GM21786 (cell line): ENCODE data around the gene PRKAB1.
"Not testable (repeated sequence)": the region's sequence is repeated elsewhere in the genome, so short reads cannot be mapped to it uniquely, and the experiment has no call there.

Source experiments
- ATAC-seq: cut with Tn5 transposase; IDR thresholded peaks from one replicate; pipeline ENCODE4 v1.9.1; 2021; ENCODE audit not compliant: unreplicated experiment

The PRKAB1 gene

DNA sequence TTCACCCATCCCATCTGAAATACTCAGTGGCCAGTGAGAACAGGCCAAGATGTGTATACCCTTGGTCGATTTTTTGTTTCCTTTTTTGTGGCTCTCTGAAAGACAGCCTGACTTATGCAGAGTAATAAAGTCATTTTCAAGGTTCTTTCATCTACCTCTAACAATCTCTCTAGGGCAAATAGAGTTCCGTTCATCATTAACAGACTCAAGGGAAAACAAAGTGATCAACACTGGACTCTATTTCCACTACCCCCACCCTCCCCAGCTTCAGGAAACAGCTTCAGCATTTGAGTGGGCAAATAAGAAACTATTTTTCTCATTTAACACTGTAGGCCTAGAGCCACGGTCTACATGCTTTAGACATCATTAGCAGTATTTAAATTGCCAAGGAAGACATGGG, 15.9 kb downstream of the PRKAB1 start:
- ATAC-seq: no peak

DNA sequence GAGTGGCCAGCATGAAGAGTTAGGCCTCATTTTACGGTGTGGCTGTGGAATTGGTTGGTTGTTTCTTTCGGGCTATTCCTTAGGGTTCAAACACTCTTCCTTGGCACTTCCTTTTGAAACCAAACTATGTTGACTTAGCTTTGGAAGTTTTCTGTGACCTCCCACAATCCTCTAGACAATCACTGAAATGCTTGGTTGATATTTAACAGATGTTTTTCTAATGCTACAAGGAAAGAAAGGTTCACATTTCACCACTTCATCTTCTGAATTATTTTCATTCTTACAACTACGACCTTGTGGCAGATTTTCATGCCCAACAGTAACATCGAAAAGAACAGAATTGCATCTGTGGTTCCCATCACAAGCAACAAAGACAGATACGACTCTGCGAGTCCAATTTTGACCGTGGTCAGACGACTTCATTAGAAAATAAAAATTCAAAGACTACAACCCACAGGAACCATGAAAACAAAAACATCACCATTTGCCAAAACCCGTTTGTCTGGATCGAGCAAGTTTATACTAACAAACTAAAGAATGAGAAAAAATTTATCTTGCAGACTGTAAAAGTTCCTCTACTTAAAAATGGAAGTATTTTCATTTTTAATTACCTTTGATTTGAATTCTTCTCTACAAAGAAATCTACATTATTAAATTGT, 16.9 kb downstream of the PRKAB1 start:
- no peak for ATAC-seq

DNA sequence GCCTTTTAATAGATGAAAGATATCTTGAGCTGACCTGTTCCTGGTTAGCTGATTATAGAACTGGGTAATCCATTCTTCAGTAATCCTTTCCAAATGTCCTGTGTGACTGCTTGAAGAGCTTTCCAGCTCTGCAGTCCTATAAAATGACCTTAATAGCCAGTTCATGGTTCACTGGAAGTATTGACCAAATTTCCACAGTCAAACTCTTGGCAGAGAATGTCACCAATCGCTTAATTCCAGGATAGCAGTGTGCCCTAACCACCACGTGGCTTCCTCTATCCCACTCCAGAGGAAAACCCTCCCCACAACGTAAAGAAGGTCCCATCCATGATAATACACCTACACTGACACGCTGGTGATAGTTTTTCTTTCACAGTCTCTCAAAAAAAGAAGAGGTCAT, 17.4 kb downstream of the PRKAB1 start:
- no peak for ATAC-seq

DNA sequence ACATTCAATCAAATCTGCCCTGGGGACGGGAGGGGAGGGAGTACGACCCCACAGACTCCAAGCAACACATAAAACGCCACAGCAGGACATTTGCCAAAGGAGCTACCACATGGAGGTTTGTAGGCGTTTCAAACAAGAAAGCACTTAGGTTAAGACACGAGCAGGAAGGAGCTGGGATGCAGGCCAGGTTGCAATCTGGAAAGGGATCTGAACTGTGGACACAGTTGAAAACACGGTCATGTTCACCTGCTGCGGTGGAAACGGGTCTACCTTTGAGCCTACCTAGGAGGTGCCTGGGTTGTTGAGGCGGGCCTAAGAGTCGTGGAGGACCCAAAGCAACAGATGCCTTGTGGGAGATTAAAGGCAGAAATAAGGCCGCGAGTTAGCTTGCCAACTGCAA, 18.4 kb downstream of the PRKAB1 start:
- ATAC-seq: no peak

DNA sequence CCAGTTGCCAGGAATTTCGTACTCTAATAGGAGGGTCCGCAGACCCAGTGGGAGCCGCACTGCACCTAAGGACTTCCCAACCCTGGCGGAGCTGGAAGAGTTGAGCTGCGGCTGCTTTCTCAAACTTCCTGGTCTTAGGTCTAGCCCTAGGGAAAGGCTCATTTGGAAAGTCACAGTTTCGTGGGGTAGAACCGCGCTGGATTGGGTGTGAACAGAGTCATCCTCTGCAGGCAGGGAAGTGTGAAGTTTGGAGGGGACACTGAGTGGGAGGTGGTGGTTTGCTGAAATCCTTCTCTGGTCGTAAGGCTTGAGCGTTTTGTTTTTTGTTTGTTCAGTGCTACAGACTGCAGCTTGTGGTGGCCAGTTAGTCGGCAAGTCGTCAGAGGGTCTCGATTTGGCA, 18.8 kb downstream of the PRKAB1 start:
- no peak for ATAC-seq

DNA sequence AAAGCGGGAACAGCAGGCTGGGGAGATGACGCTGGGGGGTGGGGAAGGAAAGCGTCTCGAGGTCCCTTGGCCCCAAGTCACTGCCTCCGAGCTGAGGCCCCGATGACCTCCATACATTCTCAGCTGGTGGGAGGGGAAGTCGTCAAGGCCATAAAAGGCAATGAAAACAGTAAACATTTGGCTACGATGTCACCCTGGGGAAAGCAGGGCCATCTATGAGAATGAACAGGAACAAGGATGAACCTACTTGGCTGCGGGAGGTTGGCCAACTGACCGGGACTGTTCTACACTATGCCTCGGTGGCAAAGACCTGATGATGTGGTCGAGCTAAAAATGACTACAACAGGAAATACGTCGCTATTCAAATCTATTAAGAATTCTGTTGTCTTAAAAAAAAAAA, 19.5 kb downstream of the PRKAB1 start:
- no peak for ATAC-seq

DNA sequence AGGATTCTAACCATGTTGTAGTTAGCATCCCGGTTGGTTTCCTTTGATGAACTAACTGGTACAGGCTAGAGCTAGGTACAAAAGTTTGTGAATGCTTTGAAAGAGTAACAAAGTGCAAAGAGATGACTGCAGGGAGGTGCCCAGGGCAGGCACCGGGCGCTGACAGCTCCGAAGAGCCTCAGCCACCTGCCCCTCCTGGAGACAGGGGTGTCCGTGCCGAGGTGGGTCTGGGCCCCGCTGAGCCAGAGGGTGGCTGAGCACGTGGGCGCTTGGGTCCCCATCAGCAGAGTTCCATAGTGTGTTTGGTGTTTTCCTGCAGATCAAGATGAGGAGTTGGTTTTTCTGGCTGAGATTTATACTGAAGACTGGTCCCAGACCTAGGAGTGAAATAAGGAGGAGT, 19.9 kb downstream of the PRKAB1 start:
- ATAC-seq: no peak

DNA sequence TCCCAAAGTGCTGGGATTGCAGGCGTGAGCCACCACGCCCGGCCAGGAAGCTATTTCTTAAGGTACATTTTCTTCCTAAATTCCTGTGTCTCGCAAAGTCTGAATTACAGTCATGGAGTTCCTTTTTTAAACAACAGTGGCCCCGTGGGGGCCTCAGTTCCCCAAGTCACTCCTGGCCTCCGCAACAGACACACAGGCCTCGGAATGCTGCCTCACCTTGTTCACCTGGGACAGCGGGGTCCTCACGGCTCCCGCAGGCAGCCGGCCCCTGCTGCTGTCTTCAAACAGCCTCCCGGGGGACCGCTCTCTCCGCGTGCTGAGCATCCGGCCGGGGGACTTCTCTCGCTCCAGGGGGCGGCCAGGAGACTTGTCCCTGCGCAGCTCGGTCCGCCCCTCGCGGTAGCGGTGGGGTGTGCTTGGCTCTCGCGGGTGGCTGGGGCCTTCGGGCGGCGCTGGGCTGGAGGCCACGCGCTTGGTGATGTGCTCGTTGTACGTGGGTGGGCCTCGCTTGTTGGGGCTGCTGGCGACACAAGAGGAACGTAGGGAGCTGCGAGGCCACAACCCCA, 22.1 kb downstream of the PRKAB1 start:
- no peak for ATAC-seq

DNA sequence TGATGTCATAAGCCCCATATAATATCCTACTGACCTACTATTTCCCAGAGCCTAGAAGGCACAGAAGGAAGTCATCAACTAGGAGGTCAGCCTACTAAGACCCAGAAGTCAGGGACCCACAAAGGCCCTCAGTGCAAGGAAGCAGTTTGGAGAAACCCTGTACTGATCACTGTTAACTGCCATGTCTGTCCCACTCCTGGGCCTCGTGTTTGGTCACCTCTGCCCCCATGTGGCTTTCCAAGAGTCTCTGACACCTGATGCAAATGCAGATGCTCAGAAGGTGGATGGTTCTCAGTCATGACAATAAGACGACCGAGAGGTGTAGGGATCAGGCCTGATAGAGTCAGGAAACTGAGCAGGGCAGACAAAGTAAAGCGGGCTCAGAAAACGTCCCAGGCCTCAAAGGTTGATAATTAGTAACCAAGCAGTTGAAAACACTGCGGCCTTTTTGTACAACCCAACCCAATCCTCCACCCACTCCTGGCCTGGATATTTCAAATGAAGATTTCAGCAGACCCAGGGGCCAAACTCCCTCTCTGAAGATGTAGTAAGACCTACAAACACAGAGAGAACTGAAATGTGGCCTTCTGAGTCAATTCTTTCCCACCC, 23.4 kb downstream of the PRKAB1 start:
- no peak for ATAC-seq

DNA sequence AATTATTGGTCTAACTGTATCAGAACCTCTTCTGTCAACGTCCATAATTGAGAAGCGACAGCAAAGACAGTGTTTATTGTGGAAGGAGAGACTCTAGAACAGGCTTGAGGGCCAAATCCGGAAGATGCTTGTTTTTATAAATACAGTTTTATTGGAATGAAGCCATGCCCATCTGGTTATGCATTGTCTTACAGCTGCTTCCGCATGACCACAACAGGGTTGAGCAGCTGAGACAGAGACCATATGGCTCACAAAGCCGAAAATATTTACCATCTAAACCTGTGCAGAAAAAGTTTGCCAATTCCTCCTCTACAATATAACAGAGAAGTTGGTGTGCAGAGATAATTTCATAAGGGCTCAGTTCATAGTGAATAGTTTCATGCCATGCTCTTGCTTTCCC, 24.5 kb downstream of the PRKAB1 start:
- ATAC-seq: no peak

DNA sequence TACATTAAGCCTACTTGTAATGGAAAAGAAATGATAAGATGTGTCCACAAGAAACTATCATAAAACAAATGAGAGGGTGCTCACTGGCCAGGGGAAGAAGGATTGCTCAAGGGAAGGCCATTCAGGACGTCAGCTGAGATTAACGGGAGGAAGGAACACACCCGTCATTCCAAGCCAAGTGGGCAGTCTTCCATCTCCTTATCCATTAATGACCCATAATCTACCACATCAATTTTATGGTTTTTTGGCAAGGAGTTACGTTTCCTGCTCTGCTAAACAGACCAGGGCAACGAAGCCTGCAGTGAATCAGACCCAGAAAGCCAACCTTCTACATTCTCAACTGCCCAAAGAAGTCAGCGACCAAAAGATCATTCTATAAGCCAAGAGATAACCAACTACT, 25.1 kb downstream of the PRKAB1 start:
- no peak for ATAC-seq

DNA sequence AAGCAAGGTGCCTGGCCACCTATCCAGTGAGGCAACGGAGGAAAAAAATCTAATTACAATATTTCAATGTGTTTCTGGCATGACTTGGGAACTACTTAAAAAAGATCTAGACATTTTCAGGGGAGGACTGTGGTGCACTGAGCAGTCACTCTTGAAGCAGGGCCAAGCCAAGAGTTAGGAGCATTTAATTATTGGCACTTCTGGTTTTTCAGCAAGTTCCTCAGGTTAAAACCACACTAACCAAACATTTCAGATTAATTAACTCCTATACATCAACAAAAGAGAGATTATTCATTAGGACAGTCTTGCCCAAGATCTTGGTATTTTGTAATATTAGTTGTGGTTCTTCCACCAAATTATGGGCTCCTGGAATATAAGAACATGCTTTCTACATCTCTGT, 25.6 kb downstream of the PRKAB1 start:
- no peak for ATAC-seq

DNA sequence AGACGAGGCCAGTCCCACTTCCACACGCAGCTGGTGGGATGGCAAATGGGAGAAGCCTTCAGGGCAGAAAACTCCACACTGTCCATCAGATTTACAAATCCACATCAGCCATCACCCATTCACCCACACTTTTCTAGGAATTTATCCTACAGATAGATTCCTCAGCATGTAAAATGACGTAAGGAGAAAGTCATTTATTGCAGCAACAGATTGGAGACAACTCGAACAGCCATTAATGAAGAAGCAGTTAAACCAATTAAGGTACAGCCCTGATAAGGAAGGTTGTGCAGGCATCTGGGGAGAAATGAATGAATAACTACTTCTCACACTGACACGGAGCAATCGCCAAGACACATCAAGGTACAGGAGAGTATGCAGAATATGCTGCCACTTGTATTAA, 26.2 kb downstream of the PRKAB1 start:
- no peak for ATAC-seq

DNA sequence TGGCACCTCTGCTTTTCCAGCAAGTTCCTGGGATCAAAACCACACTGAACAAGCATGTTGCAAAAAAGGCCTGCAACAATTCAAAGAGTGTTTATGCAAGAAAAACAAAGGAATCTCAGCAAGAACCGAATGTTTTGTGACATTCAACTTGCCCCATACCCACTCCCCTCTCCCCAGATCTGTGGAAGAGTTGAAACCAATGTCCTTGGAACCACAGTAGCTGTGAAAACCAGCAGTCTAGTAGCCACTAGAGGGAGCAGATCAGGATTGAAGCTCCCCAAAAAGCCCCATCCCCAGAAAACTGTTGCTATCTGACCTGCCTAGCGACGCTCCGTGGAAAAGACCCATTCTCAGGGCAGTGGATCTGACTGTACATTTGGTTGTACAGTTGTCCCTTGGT, 27.1 kb downstream of the PRKAB1 start:
- ATAC-seq: no peak

DNA sequence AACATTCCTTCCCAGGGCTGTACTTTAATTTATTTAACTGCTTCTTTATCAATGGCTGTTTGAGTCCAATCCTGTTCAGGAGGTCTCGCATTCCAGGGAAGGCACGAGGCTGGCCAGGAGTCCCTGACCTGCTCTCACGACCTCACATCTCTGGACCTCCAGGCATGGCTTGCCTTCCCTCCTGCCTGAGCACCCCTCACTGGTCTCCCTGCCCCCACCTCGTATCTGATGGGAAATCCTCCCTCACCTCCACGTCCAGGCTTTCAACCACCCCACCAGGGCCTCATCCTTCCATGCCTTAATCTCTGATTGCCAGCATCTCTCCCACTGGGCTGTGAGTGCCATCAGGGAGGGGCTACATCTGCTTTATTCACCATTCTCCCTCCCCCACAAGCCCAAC, 29.0 kb downstream of the PRKAB1 start:
- ATAC-seq: no peak

DNA sequence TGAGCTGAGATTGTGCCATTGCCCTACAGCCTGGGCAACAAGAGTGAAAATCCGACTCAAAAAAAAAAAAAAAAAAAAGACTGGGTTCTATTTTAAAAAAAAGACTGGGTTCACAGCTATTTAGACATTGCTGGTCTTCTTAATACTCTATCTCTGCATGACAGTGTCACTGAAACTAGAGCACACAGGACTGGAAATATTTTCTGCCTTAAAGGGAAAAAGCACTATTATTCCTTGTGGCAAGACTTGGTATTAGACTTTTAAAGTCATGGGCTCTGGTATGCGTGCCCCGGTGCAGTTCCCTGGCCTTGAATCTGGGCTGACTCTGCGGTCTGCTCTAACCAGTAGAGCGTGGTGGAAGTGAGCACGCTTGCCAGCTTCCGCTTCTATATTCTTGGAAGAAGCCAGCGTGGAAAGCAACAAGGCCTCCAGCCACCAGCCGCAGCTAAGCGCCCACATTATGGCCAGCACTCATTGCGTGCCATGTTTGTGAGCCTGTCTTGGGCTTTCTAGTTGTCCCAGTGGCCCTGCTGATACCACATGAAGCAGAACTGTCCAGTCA, 31.3 kb downstream of the PRKAB1 start:
- ATAC-seq: no peak

DNA sequence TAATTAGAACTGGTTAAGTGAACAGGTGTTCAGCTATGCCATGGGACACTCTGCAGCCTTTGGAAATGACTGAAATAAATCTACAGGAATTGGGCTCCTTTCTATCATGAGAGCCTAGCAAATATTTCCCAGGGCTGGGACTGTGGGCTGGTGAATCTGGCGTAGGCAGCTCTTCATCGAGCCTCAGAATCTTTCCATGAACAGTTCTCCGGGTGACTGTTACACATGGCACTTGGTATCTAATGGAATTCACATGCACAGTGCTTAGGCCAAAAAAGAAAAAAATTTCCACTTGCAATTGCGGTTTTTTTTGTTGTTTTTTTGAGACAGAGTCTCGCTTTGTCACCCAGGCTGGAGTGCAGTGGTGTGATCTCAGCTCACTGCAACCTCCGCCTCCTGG, 32.1 kb downstream of the PRKAB1 start:
- ATAC-seq: no peak

DNA sequence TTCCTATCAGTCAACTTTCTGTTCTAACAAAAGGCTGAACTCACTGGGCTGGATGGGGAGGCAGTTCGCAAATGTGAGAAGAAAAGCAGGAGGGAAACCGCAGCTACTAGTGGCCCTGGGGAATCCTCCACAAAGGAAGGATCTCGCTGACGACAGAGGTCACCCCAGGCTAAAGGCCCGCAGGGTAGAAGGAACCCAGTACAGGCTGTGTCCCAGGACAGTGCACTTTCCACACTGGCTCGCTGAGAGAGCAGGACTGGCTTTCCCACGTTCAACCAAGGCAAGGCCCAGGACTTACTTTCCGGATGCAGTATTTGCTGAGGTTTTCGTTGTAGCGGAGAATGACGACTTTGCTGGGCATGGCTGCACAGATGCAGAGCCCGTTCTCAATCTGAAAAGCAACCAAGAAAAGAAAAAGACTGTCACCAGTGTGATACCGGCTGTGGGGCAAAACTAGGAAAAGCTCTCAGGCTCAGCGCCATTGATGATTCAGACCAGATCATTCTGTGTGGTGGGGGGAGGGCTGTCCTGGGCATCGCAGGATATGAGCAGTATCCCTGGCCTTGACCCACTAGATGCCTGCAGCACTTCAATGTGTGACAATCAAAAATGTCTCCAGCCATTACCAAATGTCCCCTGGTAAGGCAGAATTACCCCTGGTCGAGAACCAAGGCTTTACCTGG, 36.3 kb downstream of the PRKAB1 start:
- ATAC-seq: no peak

DNA sequence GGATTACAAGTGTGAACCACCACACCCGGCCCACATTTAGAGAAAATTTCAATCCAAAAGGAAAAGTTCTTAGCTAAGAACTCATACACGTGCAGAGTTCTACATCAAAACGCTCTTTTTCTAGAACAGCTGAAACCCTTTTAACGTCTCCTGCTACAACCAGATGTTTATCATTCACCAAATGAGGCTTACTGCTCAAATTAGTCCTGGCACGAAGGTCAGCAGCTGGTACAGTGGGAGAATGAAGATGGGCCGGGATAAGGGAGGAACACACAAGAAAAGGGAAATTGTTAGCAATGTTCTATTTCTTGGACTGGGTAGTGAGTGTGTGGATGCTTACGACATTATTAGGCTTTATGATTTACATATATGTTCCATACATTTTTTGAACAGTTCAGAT, 37.2 kb downstream of the PRKAB1 start:
- ATAC-seq: no peak

DNA sequence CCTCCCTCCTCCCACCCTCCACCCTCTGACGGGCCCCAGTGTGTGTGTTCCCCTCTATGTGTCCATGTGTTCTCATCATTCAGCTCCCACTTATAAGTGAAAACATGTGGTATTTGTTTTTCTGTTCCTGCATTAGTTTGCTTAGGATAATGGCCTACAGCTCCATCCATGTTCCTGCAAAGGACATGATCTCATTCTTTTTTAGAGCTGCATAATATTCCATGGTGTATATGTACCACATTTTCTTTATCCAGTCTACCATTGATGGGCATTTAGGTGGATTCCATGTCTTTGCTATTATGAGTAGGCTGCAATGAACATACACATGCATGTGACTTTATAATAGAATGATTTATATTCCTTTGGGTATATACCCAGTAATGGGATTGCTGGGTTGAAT, 38.5 kb downstream of the PRKAB1 start:
- not testable (repeated sequence) for ATAC-seq

DNA sequence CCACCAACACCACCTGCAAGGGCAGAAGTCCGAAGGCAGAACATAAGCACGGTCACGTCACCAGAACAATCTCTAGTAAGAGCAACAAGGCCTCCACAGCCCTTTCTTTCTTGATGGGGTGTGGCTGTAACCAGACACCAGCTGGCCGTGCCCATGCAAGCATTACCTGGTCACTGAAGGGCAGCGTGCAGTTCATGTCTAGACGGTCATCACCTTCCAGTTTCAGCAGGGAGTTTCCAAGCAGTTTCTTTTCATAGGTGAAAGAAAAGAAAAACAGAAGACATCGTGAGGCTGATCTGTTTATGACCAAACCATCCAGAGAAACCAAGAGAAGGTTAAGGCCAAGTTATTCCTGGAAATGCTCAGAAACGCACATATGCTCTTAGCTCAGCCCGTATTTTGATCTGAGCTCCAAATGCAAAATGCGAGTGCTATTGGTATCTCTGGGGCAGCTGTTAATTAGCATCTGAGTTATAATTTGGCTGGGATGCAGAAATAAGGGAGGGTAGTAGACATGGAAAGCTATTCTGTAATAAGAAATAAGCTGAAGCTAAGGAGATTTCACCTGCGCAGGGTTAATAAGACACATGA, 42.5 kb downstream of the PRKAB1 start:
- no peak for ATAC-seq
